Bone marrow (tissue), 2 donors: ENCODE results near the gene CASP3.

Source experiments
- DNase-seq, 2 donors: peaks; one replicate each; lab custom pipeline; 2025; lab: John Stamatoyannopoulos, UW

The CASP3 gene

GRCh38 chr4:184649026-184649970, at the start of gene CASP3, which contains the start of gene PRIMPOL:
CASP3 (minus strand) TSS chr4:184649447; CDS start chr4:184638453, 10,994 bp downstream.
PRIMPOL (plus strand) TSS chr4:184649738; CDS start chr4:184657141, 7,403 bp downstream.
- DNase-seq: peak; percentile 89 to 93

GRCh38 chr4:184697956-184698355, 48.7 kb upstream of the CASP3 start:
- no peak for DNase-seq

- DNase-seq: no peak
Measured at GRCh38 chr4:184695178-184695896, 46.1 kb upstream of the CASP3 start.

- no peak for DNase-seq
Measured at GRCh38 chr4:184694412-184694956, 45.2 kb upstream of the CASP3 start.

GRCh38 chr4:184693056-184693455, 43.8 kb upstream of the CASP3 start:
- DNase-seq: no peak

- DNase-seq: no peak
Measured at GRCh38 chr4:184689681-184690080, 40.4 kb upstream of the CASP3 start.

- DNase-seq: no peak
Measured at GRCh38 chr4:184688447-184688846, 39.2 kb upstream of the CASP3 start.

GRCh38 chr4:184688005-184688404, 38.8 kb upstream of the CASP3 start:
- no peak for DNase-seq

GRCh38 chr4:184684491-184685189, 35.4 kb upstream of the CASP3 start:
- peak in 1 of 2 donors; percentile 88 for DNase-seq

GRCh38 chr4:184681916-184682315, 32.7 kb upstream of the CASP3 start:
- no peak for DNase-seq

- DNase-seq: no peak
Measured at GRCh38 chr4:184680698-184681097, 31.5 kb upstream of the CASP3 start.

- no peak for DNase-seq
Measured at GRCh38 chr4:184675821-184676492, 26.7 kb upstream of the CASP3 start.

GRCh38 chr4:184675018-184675417, 25.8 kb upstream of the CASP3 start:
- no peak for DNase-seq

- DNase-seq: no peak
Measured at GRCh38 chr4:184674011-184674410, 24.8 kb upstream of the CASP3 start.

- no peak for DNase-seq
Measured at GRCh38 chr4:184672741-184673140, 23.5 kb upstream of the CASP3 start.

- DNase-seq: no peak
Measured at GRCh38 chr4:184671101-184671500, 21.9 kb upstream of the CASP3 start.

GRCh38 chr4:184669251-184669650, 20.0 kb upstream of the CASP3 start:
- no peak for DNase-seq

- peak in 1 of 2 donors; percentile 72 for DNase-seq
Measured at GRCh38 chr4:184668511-184669114, 19.4 kb upstream of the CASP3 start.

- DNase-seq: no peak
Measured at GRCh38 chr4:184668096-184668495, 18.8 kb upstream of the CASP3 start.

- no peak for DNase-seq
Measured at GRCh38 chr4:184666670-184667069, 17.4 kb upstream of the CASP3 start.
